ENCODE data around the gene LSM2. TPM values are rescaled to one million over a fixed set of nuclear protein-coding genes. Genes with fewer than 3 reads are reported as not detected.

LSM2 gene
- total RNA-seq, 1 donor from 2014 or later, result 45.9 TPM

GRCh38 chr6:31768363-31769257 lies 38.2 kb downstream of the LSM2 start:
- Histone ChIP-seq H3K27me3 (ENCODE audit: control insufficient read depth in 3 of 3, insufficient read depth in 3 of 3, low read length in 3 of 3) (no peaks in the 10 kb centered on the region), H3K27ac (ENCODE audit: low read depth, low read length) (no peak overlapping the region), H3K9me3 (ENCODE audit: control insufficient read depth in 3 of 3, low read length in 3 of 3) (no peaks in the 10 kb centered on the region), H3K4me1 (ENCODE audit: control insufficient read depth in 3 of 3, insufficient read depth in 3 of 3, low read length in 3 of 3) (peaks cover 2 to 9% (median 8%) of the 10 kb centered on the region in 3 donors), H3K4me3 (ENCODE audit: low read length in 3 of 3) (no peak overlapping the region), H3K9ac (ENCODE audit: low read depth in 1 of 3, low read length in 3 of 3) (no peak overlapping the region), H3K36me3 (ENCODE audit: control insufficient read depth in 3 of 3, insufficient read depth in 3 of 3, low read length in 3 of 3) (peaks cover 12 to 17% (median 16%) of the 10 kb centered on the region in 3 donors)

GRCh38 chr6:31767096-31767645 lies 39.6 kb downstream of the LSM2 start:
- Histone ChIP-seq H3K36me3 (ENCODE audit: control insufficient read depth in 3 of 3, insufficient read depth in 3 of 3, low read length in 3 of 3) (peaks cover 12 to 17% (median 16%) of the 10 kb centered on the region in 3 donors), H3K4me1 (ENCODE audit: control insufficient read depth in 3 of 3, insufficient read depth in 3 of 3, low read length in 3 of 3) (peaks cover 0 to 6% (median 2%) of the 10 kb centered on the region in 3 donors), H3K27ac (ENCODE audit: low read depth, low read length) (no peak overlapping the region), H3K4me3 (ENCODE audit: low read length in 3 of 3) (no peak overlapping the region), H3K27me3 (ENCODE audit: control insufficient read depth in 3 of 3, insufficient read depth in 3 of 3, low read length in 3 of 3) (no peaks in the 10 kb centered on the region), H3K9me3 (ENCODE audit: control insufficient read depth in 3 of 3, low read length in 3 of 3) (no peaks in the 10 kb centered on the region), H3K9ac (ENCODE audit: low read depth in 1 of 3, low read length in 3 of 3) (no peak overlapping the region)

- no peak overlapping the region for H3K27ac ChIP-seq (ENCODE audit: low read depth, low read length)
- H3K27me3 ChIP-seq (ENCODE audit: control insufficient read depth in 3 of 3, insufficient read depth in 3 of 3, low read length in 3 of 3), result no peaks in the 10 kb centered on the region
- no peaks in the 10 kb centered on the region for H3K9me3 ChIP-seq (ENCODE audit: control insufficient read depth in 3 of 3, low read length in 3 of 3)
- peaks cover 12 to 17% (median 16%) of the 10 kb centered on the region in 3 donors for H3K36me3 ChIP-seq (ENCODE audit: control insufficient read depth in 3 of 3, insufficient read depth in 3 of 3, low read length in 3 of 3)
- H3K9ac ChIP-seq (ENCODE audit: low read depth in 1 of 3, low read length in 3 of 3), result peak overlapping the region in 2 of 3 donors; percentile 33
- H3K4me1 ChIP-seq (ENCODE audit: control insufficient read depth in 3 of 3, insufficient read depth in 3 of 3, low read length in 3 of 3), result peaks cover 0 to 6% (median 2%) of the 10 kb centered on the region in 3 donors
- peak overlapping the region in 2 of 3 donors; percentile 9 to 52 for H3K4me3 ChIP-seq (ENCODE audit: low read length in 3 of 3)
Measured at GRCh38 chr6:31765910-31766794, 40.6 kb downstream of the LSM2 start.

- H3K27me3 ChIP-seq (ENCODE audit: control insufficient read depth in 3 of 3, insufficient read depth in 3 of 3, low read length in 3 of 3), result no peaks in the 10 kb centered on the region
- no peak overlapping the region for H3K4me3 ChIP-seq (ENCODE audit: low read length in 3 of 3)
- H3K4me1 ChIP-seq (ENCODE audit: control insufficient read depth in 3 of 3, insufficient read depth in 3 of 3, low read length in 3 of 3), result peaks cover 0 to 6% (median 2%) of the 10 kb centered on the region in 3 donors
- no peak overlapping the region for H3K27ac ChIP-seq (ENCODE audit: low read depth, low read length)
- H3K9ac ChIP-seq (ENCODE audit: low read depth in 1 of 3, low read length in 3 of 3), result no peak overlapping the region
- H3K36me3 ChIP-seq (ENCODE audit: control insufficient read depth in 3 of 3, insufficient read depth in 3 of 3, low read length in 3 of 3), result peaks cover 12 to 17% (median 16%) of the 10 kb centered on the region in 3 donors
- H3K9me3 ChIP-seq (ENCODE audit: control insufficient read depth in 3 of 3, low read length in 3 of 3), result no peaks in the 10 kb centered on the region
Measured at GRCh38 chr6:31765559-31765909, 41.2 kb downstream of the LSM2 start.

GRCh38 chr6:31764198-31764597 lies 42.6 kb downstream of the LSM2 start:
- no peak overlapping the region for H3K27ac ChIP-seq (ENCODE audit: low read depth, low read length)
- no peaks in the 10 kb centered on the region for H3K9me3 ChIP-seq (ENCODE audit: control insufficient read depth in 3 of 3, low read length in 3 of 3)
- H3K36me3 ChIP-seq (ENCODE audit: control insufficient read depth in 3 of 3, insufficient read depth in 3 of 3, low read length in 3 of 3), result peaks cover 13 to 19% (median 16%) of the 10 kb centered on the region in 3 donors
- H3K9ac ChIP-seq (ENCODE audit: low read depth in 1 of 3, low read length in 3 of 3), result no peak overlapping the region
- H3K4me1 ChIP-seq (ENCODE audit: control insufficient read depth in 3 of 3, insufficient read depth in 3 of 3, low read length in 3 of 3), result peaks cover 0 to 2% (median 2%) of the 10 kb centered on the region in 3 donors
- H3K4me3 ChIP-seq (ENCODE audit: low read length in 3 of 3), result no peak overlapping the region
- H3K27me3 ChIP-seq (ENCODE audit: control insufficient read depth in 3 of 3, insufficient read depth in 3 of 3, low read length in 3 of 3), result no peaks in the 10 kb centered on the region

- H3K4me3 ChIP-seq (ENCODE audit: low read length in 3 of 3), result no peak overlapping the region
- H3K36me3 ChIP-seq (ENCODE audit: control insufficient read depth in 3 of 3, insufficient read depth in 3 of 3, low read length in 3 of 3), result peaks cover 9 to 19% (median 16%) of the 10 kb centered on the region in 3 donors
- H3K4me1 ChIP-seq (ENCODE audit: control insufficient read depth in 3 of 3, insufficient read depth in 3 of 3, low read length in 3 of 3), result peaks cover 0 to 2% (median 2%) of the 10 kb centered on the region in 3 donors
- H3K9me3 ChIP-seq (ENCODE audit: control insufficient read depth in 3 of 3, low read length in 3 of 3), result no peaks in the 10 kb centered on the region
- no peak overlapping the region for H3K27ac ChIP-seq (ENCODE audit: low read depth, low read length)
- no peak overlapping the region for H3K9ac ChIP-seq (ENCODE audit: low read depth in 1 of 3, low read length in 3 of 3)
- no peaks in the 10 kb centered on the region for H3K27me3 ChIP-seq (ENCODE audit: control insufficient read depth in 3 of 3, insufficient read depth in 3 of 3, low read length in 3 of 3)
Measured at GRCh38 chr6:31763619-31763940, 43.2 kb downstream of the LSM2 start.

- Histone ChIP-seq H3K9me3 (ENCODE audit: control insufficient read depth in 3 of 3, low read length in 3 of 3) (no peaks in the 10 kb centered on the region), H3K36me3 (ENCODE audit: control insufficient read depth in 3 of 3, insufficient read depth in 3 of 3, low read length in 3 of 3) (peaks cover 9 to 17% (median 14%) of the 10 kb centered on the region in 3 donors), H3K27me3 (ENCODE audit: control insufficient read depth in 3 of 3, insufficient read depth in 3 of 3, low read length in 3 of 3) (no peaks in the 10 kb centered on the region), H3K27ac (ENCODE audit: low read depth, low read length) (no peak overlapping the region), H3K9ac (ENCODE audit: low read depth in 1 of 3, low read length in 3 of 3) (no peak overlapping the region), H3K4me1 (ENCODE audit: control insufficient read depth in 3 of 3, insufficient read depth in 3 of 3, low read length in 3 of 3) (peaks cover 0 to 2% (median 2%) of the 10 kb centered on the region in 3 donors), H3K4me3 (ENCODE audit: low read length in 3 of 3) (no peak overlapping the region)
Measured at GRCh38 chr6:31762878-31763618, 43.7 kb downstream of the LSM2 start.

- Histone ChIP-seq H3K9me3 (ENCODE audit: control insufficient read depth in 3 of 3, low read length in 3 of 3) (no peaks in the 10 kb centered on the region), H3K4me1 (ENCODE audit: control insufficient read depth in 3 of 3, insufficient read depth in 3 of 3, low read length in 3 of 3) (peaks cover 0 to 2% (median 2%) of the 10 kb centered on the region in 3 donors), H3K27ac (ENCODE audit: low read depth, low read length) (no peak within 1 kb of the TSS), H3K9ac (ENCODE audit: low read depth in 1 of 3, low read length in 3 of 3) (no peak within 1 kb of the TSS), H3K27me3 (ENCODE audit: control insufficient read depth in 3 of 3, insufficient read depth in 3 of 3, low read length in 3 of 3) (no peaks in the 10 kb centered on the region), H3K36me3 (ENCODE audit: control insufficient read depth in 3 of 3, insufficient read depth in 3 of 3, low read length in 3 of 3) (peaks cover 7 to 14% (median 11%) of the 10 kb centered on the region in 3 donors), H3K4me3 (ENCODE audit: low read length in 3 of 3) (no peak within 1 kb of the TSS)
Measured at GRCh38 chr6:31762356-31762755, 44.4 kb downstream of the LSM2 start, which contains the start of gene SAPCD1. SAPCD1 (plus strand) TSS chr6:31762656; CDS start chr6:31763055, 399 bp downstream.

GRCh38 chr6:31761343-31761742 lies 45.4 kb downstream of the LSM2 start:
- Histone ChIP-seq H3K36me3 (ENCODE audit: control insufficient read depth in 3 of 3, insufficient read depth in 3 of 3, low read length in 3 of 3) (peaks cover 4 to 5% (median 4%) of the 10 kb centered on the region in 3 donors), H3K9me3 (ENCODE audit: control insufficient read depth in 3 of 3, low read length in 3 of 3) (no peaks in the 10 kb centered on the region), H3K4me1 (ENCODE audit: control insufficient read depth in 3 of 3, insufficient read depth in 3 of 3, low read length in 3 of 3) (peaks cover 0 to 2% (median 2%) of the 10 kb centered on the region in 3 donors), H3K9ac (ENCODE audit: low read depth in 1 of 3, low read length in 3 of 3) (no peak overlapping the region), H3K27me3 (ENCODE audit: control insufficient read depth in 3 of 3, insufficient read depth in 3 of 3, low read length in 3 of 3) (no peaks in the 10 kb centered on the region), H3K4me3 (ENCODE audit: low read length in 3 of 3) (no peak overlapping the region), H3K27ac (ENCODE audit: low read depth, low read length) (no peak overlapping the region)
